Transverse colon (tissue), 4 donors: Measurements from ENCODE around the gene MMP24OS. TPM values are rescaled to one million over a fixed set of nuclear protein-coding genes. Genes with fewer than 3 reads are reported as not detected.

Experiments
- DNase-seq: peaks from one replicate; pipeline ENCODE4 v3.0.0-alpha.2; 2019
- H3K27ac ChIP-seq, 4 donors: fragments of 200-600 bp; sonication (generic); 2 replicates each; pipeline ENCODE4 v1.5.1; 2016 to 2018; ENCODE audit warnings: inconsistent platforms in 4 of 4
- H3K27me3 ChIP-seq: fragments of 200-600 bp; sonication (generic); 2 replicates; pipeline ENCODE4 v1.5.1; 2017; ENCODE audit warnings: inconsistent platforms
- H3K36me3 ChIP-seq, 4 donors: fragments of 200-600 bp; sonication (generic); 2 replicates each; pipeline ENCODE4 v1.5.1; 2017 to 2019; ENCODE audit warnings: inconsistent platforms in 4 of 4
- H3K4me1 ChIP-seq, 4 donors: fragments of 200-600 bp; sonication (generic); 2 replicates each; pipeline ENCODE4 v1.5.1; 2017 to 2020; ENCODE audit warnings: inconsistent platforms in 4 of 4
- H3K4me3 ChIP-seq, 4 donors: fragments of 200-600 bp; sonication (generic); 1 replicate in 1 of 4; 2 replicates in 3 of 4; pipeline versions ENCODE4 v1.5.1 to v1.6.1; 2017 to 2019; ENCODE audit warnings: inconsistent platforms in 4 of 4
- H3K9me3 ChIP-seq, 2 donors: fragments of 200-600 bp; sonication (generic); 2 replicates each; pipeline ENCODE4 v1.5.1; 2017 to 2019; ENCODE audit warnings: inconsistent platforms in 2 of 2
- CTCF ChIP-seq, 5 experiments: fragments of 200-600 bp in 3 of 5; fragments of 450-650 bp in 2 of 5; sonication (generic) in 3 of 5; IDR thresholded peaks; 1 replicate in 2 of 5; 2 replicates in 3 of 5; pipeline ENCODE4 v1.5.1; 2016 to 2017; ENCODE audit warnings: antibody characterized with exemption in 5 of 5, inconsistent platforms in 3 of 5, mild to moderate bottlenecking in 2 of 5, moderate library complexity in 1 of 5
- EP300 ChIP-seq: sonication (generic); formaldehyde crosslinking; IDR thresholded peaks from one replicate; pipeline ENCODE4 v1.6.1; 2017; ENCODE audit warnings: antibody characterized with exemption, low read depth
- POLR2A ChIP-seq: fragments of 450-650 bp; IDR thresholded peaks from one replicate; pipeline ENCODE4 v1.6.1; 2016; ENCODE audit warnings: antibody characterized with exemption, mild to moderate bottlenecking, moderate library complexity
- POLR2AphosphoS5 ChIP-seq, 3 donors: sonication (generic); formaldehyde crosslinking; IDR thresholded peaks; one replicate each; pipeline ENCODE4 v1.6.1; 2016; ENCODE audit warnings: antibody characterized with exemption in 3 of 3
- WGBS, 2 donors: methylation state at CpG; one replicate each; pipeline ENCODE4 v1.1.5; 2018; ENCODE audit warnings: low coverage in 1 of 2; 5-methylcytosine and 5-hydroxymethylcytosine counted together
- in situ Hi-C, 4 donors: fragments of 200-750 bp; cut with MboI; loops; one replicate each; pipeline versions ENCODE4 v1.15.0 to v1.15.1; 2017; ENCODE audit warnings: low sequenced_read_pairs in 3 of 4, low pct_ligation_motif_present in 1 of 4, low pct_unique_long_range_greater_than_20kb in 1 of 4
- intact Hi-C: fragments of 100-400 bp; cut with DNase I; formaldehyde crosslinking; loops from one replicate; pipeline ENCODE4 v1.15.1; 2023; ENCODE audit warnings: low total_unique reads
- total RNA-seq, 4 donors: library from RNA; depleted of rRNA; stranded (reverse); fragments of >200 nt; gene quantifications; one replicate each; pipeline ENCODE4 v1.1.0, GENCODE V29; 2016

The MMP24OS gene
- total RNA-seq, 4 donors from 2014 or later: 32.4 to 81.1 (median 47.9) TPM

DNA sequence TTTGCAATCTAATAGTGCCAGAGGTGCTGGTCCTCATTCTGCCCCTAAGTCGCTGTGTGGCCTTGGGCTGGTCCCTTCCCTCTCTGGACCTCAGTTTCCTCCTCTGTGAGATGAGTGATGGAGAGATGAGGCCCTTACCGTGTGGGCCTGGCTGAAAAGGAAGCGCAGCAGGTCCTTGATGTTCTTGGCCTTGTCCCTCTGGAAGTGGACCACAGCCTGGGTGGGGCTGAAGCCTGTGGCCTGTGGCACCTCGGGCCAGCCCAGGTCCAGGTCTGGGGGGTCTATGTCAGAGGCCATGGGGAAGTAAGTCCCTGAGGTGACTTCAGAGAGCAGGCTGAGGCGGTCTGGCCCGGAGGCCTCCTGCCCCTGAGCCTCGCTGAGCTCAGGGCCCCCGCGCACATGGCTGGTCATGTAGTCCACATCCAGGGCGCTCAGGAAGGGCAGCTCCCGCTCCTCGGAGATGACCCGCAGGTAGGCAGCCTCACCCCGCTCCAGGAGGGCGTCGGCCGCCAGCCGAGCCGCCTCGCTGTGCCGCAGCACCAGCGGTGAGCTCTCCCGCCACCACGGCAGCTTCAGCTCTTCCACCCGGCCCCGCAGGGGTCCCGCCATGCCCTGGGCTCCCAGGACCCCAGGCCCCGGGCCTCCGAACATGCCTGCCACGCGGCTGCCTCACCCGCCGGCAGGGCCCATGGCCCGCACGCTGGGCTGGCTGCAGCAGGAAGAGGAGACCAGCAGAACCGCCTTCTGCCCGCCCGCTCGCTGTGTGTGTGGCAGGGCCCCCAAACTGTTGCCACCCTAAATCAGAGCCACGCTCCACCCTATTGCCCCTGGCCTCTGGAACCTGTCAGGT, 14.0 kb upstream of the MMP24OS start, which contains the start of gene FAM83C:
Gene FAM83C, minus strand, starts transcription at position 772 of the 850 bp plus-strand sequence. Its CDS starts 121 bp downstream, at position 651.
- WGBS, 2 donors: 90 to 100% methylated on average over 1 to 39 of the region's 40 CpGs
- no peak within 1 kb of the TSS for H3K27ac ChIP-seq
- intact Hi-C loops: no loop called here

GRCh38 chr20:35290887-35291417, 13.0 kb upstream of the MMP24OS start:
- Histone ChIP-seq H3K27me3 (peaks cover 8% of the 10 kb centered on the region), H3K4me3 (no peak overlapping the region), H3K4me1 (peaks cover 0 to 5% (median 0%) of the 10 kb centered on the region in 4 donors), H3K36me3 (no peaks in the 10 kb centered on the region), H3K9me3 (no peaks in the 10 kb centered on the region), H3K27ac (no peak overlapping the region)
- WGBS, 2 donors: 83% methylated on average over 7 of the region's 7 CpGs; no CpG with 5 or more reads in 1 of the 2 donors
- TF ChIP-seq CTCF (IDR thresholded peaks at IDR 0.05) (no peak), POLR2A (no peak), EP300 (no peak), POLR2AphosphoS5 (IDR thresholded peaks at IDR 0.05) (no peak)
- intact Hi-C loops (no loop called here), in situ Hi-C loops (loop anchor here in 1 of 4 donors (10.0 kb wide), 1 partner anchor 154 kb away; no protein-coding TSS in a partner anchor)
- no peak for DNase-seq

More for the DNA sequence above, 14.0 kb upstream of the MMP24OS start, which contains the start of gene FAM83C:
- no peaks in the 10 kb centered on the region for H3K36me3 ChIP-seq
- no peak for DNase-seq
- in situ Hi-C loops: loop anchor here in 1 of 4 donors (10.0 kb wide), 1 partner anchor 153 kb away; no protein-coding TSS in a partner anchor
- H3K27me3 ChIP-seq: peaks cover 8% of the 10 kb centered on the region
- TF ChIP-seq POLR2AphosphoS5 (IDR thresholded peaks at IDR 0.05) (no peak), CTCF (IDR thresholded peaks at IDR 0.05) (no peak), POLR2A (no peak), EP300 (no peak)
- no peaks in the 10 kb centered on the region for H3K4me1 ChIP-seq
- H3K9me3 ChIP-seq: no peaks in the 10 kb centered on the region
- no peak within 1 kb of the TSS for H3K4me3 ChIP-seq

DNA sequence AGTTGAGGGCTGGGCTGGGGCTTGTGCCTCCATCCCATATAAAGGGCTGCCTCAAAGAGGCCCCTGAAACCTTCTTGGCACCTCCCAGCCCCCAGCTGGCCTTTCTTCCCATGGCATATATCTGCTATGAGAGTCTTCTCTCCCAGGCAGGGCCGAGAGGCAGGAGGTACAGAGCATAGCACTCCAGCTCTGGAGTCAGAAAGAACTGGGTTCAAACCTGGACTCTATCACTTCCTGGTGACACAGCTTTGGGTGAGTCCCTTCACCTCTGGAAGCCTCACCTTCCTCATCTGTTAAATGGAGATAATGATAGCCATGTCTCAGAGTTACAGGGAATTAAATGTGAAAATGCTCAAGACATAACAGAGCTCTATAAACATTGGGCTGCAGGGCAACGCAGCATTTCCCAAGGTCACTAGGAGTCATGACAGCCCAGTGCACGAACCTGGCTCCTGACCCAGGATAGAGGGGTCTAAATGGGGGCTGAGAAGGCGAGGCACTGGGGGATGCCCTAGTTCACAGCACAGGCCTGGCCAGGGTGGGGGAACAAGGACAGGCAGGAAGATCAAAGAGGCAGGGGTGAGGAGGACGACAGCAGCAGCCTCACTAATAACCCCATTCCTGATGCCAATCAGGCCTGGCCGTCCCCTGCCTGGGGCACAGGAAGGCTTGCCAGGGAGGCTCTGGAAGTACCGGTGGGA, 12.4 kb upstream of the MMP24OS start:
- intact Hi-C loops: no loop called here
- in situ Hi-C loops: loop anchor here in 1 of 4 donors (10.0 kb wide), 1 partner anchor 154 kb away; no protein-coding TSS in a partner anchor
- Histone ChIP-seq H3K36me3 (no peaks in the 10 kb centered on the region), H3K9me3 (no peaks in the 10 kb centered on the region), H3K27me3 (peaks cover 8% of the 10 kb centered on the region), H3K27ac (no peak overlapping the region), H3K4me3 (no peak overlapping the region), H3K4me1 (peaks cover 2 to 8% (median 2%) of the 10 kb centered on the region in 4 donors)
- TF ChIP-seq CTCF (IDR thresholded peaks at IDR 0.05): no peak
- TF ChIP-seq POLR2AphosphoS5 (IDR thresholded peaks at IDR 0.05): no peak
- no peak for TF ChIP-seq POLR2A
- no peak for TF ChIP-seq EP300
- no peak for DNase-seq
- 65% methylated on average over 7 of the region's 7 CpGs; no CpG with 5 or more reads in 1 of the 2 donors for WGBS, 2 donors
